Neuronal stem cell (in vitro differentiated cells): Measurements from ENCODE around the gene TAOK3.

ENCODE experiments used
- DNase-seq: peaks from one replicate; pipeline ENCODE4 v3.0.0-alpha.2; 2013; ENCODE audit warnings: low spot score
- H2AFZ ChIP-seq: one replicate; pipeline ENCODE4 v1.6.1; 2013; ENCODE audit warnings: mild to moderate bottlenecking, low read length, inconsistent platforms
- H2AK5ac ChIP-seq: 2 replicates; pipeline ENCODE4 v1.6.1; 2013; ENCODE audit warnings: low read depth, mild to moderate bottlenecking, inconsistent platforms, low read length, moderate library complexity, mixed read lengths
- H2BK120ac ChIP-seq: 2 replicates; pipeline ENCODE4 v1.6.1; 2013; ENCODE audit warnings: low read depth, mild to moderate bottlenecking, inconsistent platforms, low read length, moderate library complexity, mixed read lengths
- H2BK12ac ChIP-seq: one replicate; pipeline ENCODE4 v1.6.1; 2013; ENCODE audit warnings: low read length, inconsistent platforms
- H2BK15ac ChIP-seq: 2 replicates; pipeline ENCODE4 v1.6.1; 2013; ENCODE audit warnings: mild to moderate bottlenecking, low read length, inconsistent platforms, mixed read lengths
- H2BK5ac ChIP-seq: one replicate; pipeline ENCODE4 v1.6.1; 2013; ENCODE audit warnings: inconsistent platforms, mild to moderate bottlenecking, low read length, moderate library complexity
- H3K14ac ChIP-seq: one replicate; pipeline ENCODE4 v1.6.1; 2013; ENCODE audit warnings: low read length, inconsistent platforms
- H3K18ac ChIP-seq: 2 replicates; pipeline ENCODE4 v1.6.1; 2013; ENCODE audit warnings: low read length, inconsistent platforms
- H3K23ac ChIP-seq: 2 replicates; pipeline ENCODE4 v1.6.1; 2013; ENCODE audit warnings: low read depth, mild to moderate bottlenecking, mixed read lengths, low read length, inconsistent platforms; ENCODE audit not compliant: poor library complexity
- H3K27ac ChIP-seq: replicated peaks from 3 replicates; pipeline ENCODE4 v1.5.1; 2013; ENCODE audit warnings: low read length, inconsistent platforms
- H3K27me3 ChIP-seq, 3 experiments: 2 replicates each; pipeline ENCODE4 v1.6.1; 2013; ENCODE audit warnings: low read length in 3 of 3, mild to moderate bottlenecking in 2 of 3, inconsistent platforms in 1 of 3, low read depth in 1 of 3, mixed read lengths in 1 of 3, moderate library complexity in 1 of 3; ENCODE audit not compliant: control insufficient read depth in 3 of 3, insufficient read depth in 3 of 3
- H3K36me3 ChIP-seq, 2 donors: replicated peaks in 1 of 2; 2 replicates each; pipeline ENCODE4 v1.6.1; 2013; ENCODE audit warnings: low read length in 2 of 2; ENCODE audit not compliant: control insufficient read depth in 2 of 2, insufficient read depth in 2 of 2
- H3K4ac ChIP-seq: 2 replicates; pipeline ENCODE4 v1.6.1; 2013; ENCODE audit warnings: inconsistent platforms, mild to moderate bottlenecking, low read length, moderate library complexity
- H3K4me1 ChIP-seq, 2 donors: 1 replicate in 1 of 2; 2 replicates in 1 of 2; pipeline ENCODE4 v1.6.1; 2013; ENCODE audit warnings: low read length in 2 of 2, low read depth in 1 of 2; ENCODE audit not compliant: control insufficient read depth in 2 of 2, insufficient read depth in 1 of 2
- H3K4me2 ChIP-seq: one replicate; pipeline ENCODE4 v1.6.1; 2013; ENCODE audit warnings: mild to moderate bottlenecking, low read length, inconsistent platforms; ENCODE audit not compliant: insufficient read depth, poor library complexity, severe bottlenecking
- H3K4me3 ChIP-seq, 2 donors: 2 replicates each; pipeline ENCODE4 v1.5.1; 2013; ENCODE audit warnings: low read length in 2 of 2, mild to moderate bottlenecking in 2 of 2, inconsistent platforms in 1 of 2, moderate library complexity in 1 of 2
- H3K79me1 ChIP-seq: one replicate; pipeline ENCODE4 v1.6.1; 2013; ENCODE audit warnings: low read depth, mild to moderate bottlenecking, inconsistent platforms, low read length, moderate library complexity
- H3K9ac ChIP-seq: one replicate; pipeline ENCODE4 v1.6.1; 2013; ENCODE audit warnings: mild to moderate bottlenecking, low read depth, low read length, inconsistent platforms; ENCODE audit not compliant: poor library complexity
- H3K9me3 ChIP-seq, 2 donors: replicated peaks in 1 of 2; 2 replicates each; pipeline versions ENCODE3 to v1.6.1; 2013; ENCODE audit warnings: low read length in 2 of 2, mild to moderate bottlenecking in 2 of 2, inconsistent platforms in 1 of 2, low read depth in 1 of 2, mixed read lengths in 1 of 2, moderate library complexity in 1 of 2; ENCODE audit not compliant: control insufficient read depth in 2 of 2, insufficient read depth in 1 of 2
- H4K8ac ChIP-seq: one replicate; pipeline ENCODE4 v1.6.1; 2013; ENCODE audit warnings: low read depth, mild to moderate bottlenecking, inconsistent platforms, low read length, moderate library complexity
- H4K91ac ChIP-seq: one replicate; pipeline ENCODE4 v1.6.1; 2013; ENCODE audit warnings: low read length, low read depth, mild to moderate bottlenecking, inconsistent platforms; ENCODE audit not compliant: poor library complexity
- WGBS, 2 donors: extraction: QIAGEN DNeasy Blood & Tissue Kit; methylation state at CpG; one replicate each; pipeline ENCODE4 v1.1.7; 2013; ENCODE audit warnings: missing lambda C conversion rate in 2 of 2, mixed read lengths in 1 of 2; ENCODE audit not compliant: insufficient read length in 2 of 2, insufficient replicate concordance in 1 of 2; ENCODE audit errors: extremely low coverage in 2 of 2; 5-methylcytosine and 5-hydroxymethylcytosine counted together

The TAOK3 gene

GRCh38 chr12:118107011-118107410, 265.7 kb downstream of the TAOK3 start:
- Histone ChIP-seq H3K27me3 (no peaks in the 10 kb centered on the region), H2AFZ (no peak overlapping the region), H3K4me3 (no peak overlapping the region), H2AK5ac (no peak overlapping the region), H3K4me1 (peaks cover 0 to 1% of the 10 kb centered on the region in 2 donors), H2BK15ac (no peak overlapping the region), H3K14ac (no peak overlapping the region), H3K4ac (no peak overlapping the region), H3K9me3 (no peaks in the 10 kb centered on the region), H3K27ac (no peak overlapping the region), H2BK12ac (no peak overlapping the region), H2BK5ac (no peak overlapping the region), H3K18ac (no peak overlapping the region), H3K79me1 (no peaks in the 10 kb centered on the region), H2BK120ac (no peak overlapping the region), H4K8ac (no peak overlapping the region), H3K9ac (no peak overlapping the region), H3K36me3 (no peaks in the 10 kb centered on the region), H4K91ac (no peak overlapping the region), H3K4me2 (no peak overlapping the region), H3K23ac (no peak overlapping the region)
- no peak for DNase-seq
- WGBS, 2 donors = no CpG with 5 or more reads among the region's 4 CpGs

GRCh38 chr12:118103601-118104382, 268.9 kb downstream of the TAOK3 start, which contains the start of gene VSIG10:
Gene VSIG10, minus strand, starts transcription at chr12:118104011. Its CDS starts 340 bp downstream, at chr12:118103671.
- Histone ChIP-seq H4K91ac (peak within 1 kb of the TSS; percentile 30), H3K79me1 (no peaks in the 10 kb centered on the region), H3K27me3 (no peaks in the 10 kb centered on the region), H3K4me3 (peak within 1 kb of the TSS; percentile 86 to 89), H3K36me3 (peaks cover 0 to 6% of the 10 kb centered on the region in 2 donors), H3K4me2 (peak within 1 kb of the TSS; percentile 87), H3K18ac (peak within 1 kb of the TSS; percentile 98), H2BK12ac (peak within 1 kb of the TSS; percentile 58), H3K4me1 (peaks cover 0 to 1% of the 10 kb centered on the region in 2 donors), H2BK5ac (peak within 1 kb of the TSS; percentile 87), H3K27ac (peak within 1 kb of the TSS; percentile 64), H3K9ac (peak within 1 kb of the TSS; percentile 90), H2BK15ac (peak within 1 kb of the TSS; percentile 92), H2BK120ac (no peak within 1 kb of the TSS), H3K23ac (peak within 1 kb of the TSS; percentile 95), H2AFZ (peak within 1 kb of the TSS; percentile 99), H3K4ac (no peak within 1 kb of the TSS), H4K8ac (no peak within 1 kb of the TSS), H3K9me3 (no peaks in the 10 kb centered on the region), H3K14ac (peak within 1 kb of the TSS; percentile 89), H2AK5ac (no peak within 1 kb of the TSS)
- DNase-seq = peak; percentile 67
- WGBS, 2 donors = no CpG with 5 or more reads among the region's 75 CpGs

GRCh38 chr12:118103201-118103600, 269.5 kb downstream of the TAOK3 start:
- no peaks in the 10 kb centered on the region for H3K79me1 ChIP-seq

GRCh38 chr12:118102609-118103008, 270.1 kb downstream of the TAOK3 start:
- no peak for DNase-seq
- no peak overlapping the region for H3K27ac ChIP-seq
- H2BK5ac ChIP-seq = no peak overlapping the region
- H3K4ac ChIP-seq = no peak overlapping the region
- no peak overlapping the region for H2BK12ac ChIP-seq
- no peaks in the 10 kb centered on the region for H3K27me3 ChIP-seq
- H3K9ac ChIP-seq = no peak overlapping the region
- H3K14ac ChIP-seq = no peak overlapping the region
- no peak overlapping the region for H2BK15ac ChIP-seq
- no peak overlapping the region for H3K18ac ChIP-seq
- H3K9me3 ChIP-seq = no peaks in the 10 kb centered on the region
- no peaks in the 10 kb centered on the region for H3K79me1 ChIP-seq
- H2BK120ac ChIP-seq = no peak overlapping the region
- no peak overlapping the region for H3K23ac ChIP-seq
- H4K8ac ChIP-seq = no peak overlapping the region
- WGBS, 2 donors = no CpG with 5 or more reads among the region's 5 CpGs
- peaks cover 0 to 6% of the 10 kb centered on the region in 2 donors for H3K36me3 ChIP-seq
- H4K91ac ChIP-seq = no peak overlapping the region
- peak overlapping the region; percentile 87 for H3K4me2 ChIP-seq
- peaks cover 3 to 5% of the 10 kb centered on the region in 2 donors for H3K4me1 ChIP-seq
- H2AK5ac ChIP-seq = no peak overlapping the region
- peak overlapping the region; percentile 99 for H2AFZ ChIP-seq
- H3K4me3 ChIP-seq = peak overlapping the region in 1 of 2 donors; percentile 89

More at GRCh38 chr12:118103201-118103600, 269.5 kb downstream of the TAOK3 start:
- no peak for DNase-seq
- peak overlapping the region; percentile 98 for H3K18ac ChIP-seq
- H2AFZ ChIP-seq = peak overlapping the region; percentile 99
- peak overlapping the region; percentile 87 for H3K4me2 ChIP-seq
- H3K4ac ChIP-seq = no peak overlapping the region
- peak overlapping the region; percentile 86 to 89 for H3K4me3 ChIP-seq
- H3K9ac ChIP-seq = peak overlapping the region; percentile 90
- no peak overlapping the region for H2BK12ac ChIP-seq
- peaks cover 0 to 6% of the 10 kb centered on the region in 2 donors for H3K36me3 ChIP-seq
- peak overlapping the region; percentile 95 for H3K23ac ChIP-seq
- no peaks in the 10 kb centered on the region for H3K27me3 ChIP-seq
- H4K91ac ChIP-seq = no peak overlapping the region
- H3K9me3 ChIP-seq = no peaks in the 10 kb centered on the region
- no peak overlapping the region for H4K8ac ChIP-seq
- H3K27ac ChIP-seq = peak overlapping the region; percentile 64
- no peak overlapping the region for H2AK5ac ChIP-seq
- H3K14ac ChIP-seq = peak overlapping the region; percentile 89
- WGBS, 2 donors = no CpG with 5 or more reads among the region's 32 CpGs
- peak overlapping the region; percentile 87 for H2BK5ac ChIP-seq
- H3K4me1 ChIP-seq = peaks cover 3% of the 10 kb centered on the region in 2 donors
- no peak overlapping the region for H2BK120ac ChIP-seq
- peak overlapping the region; percentile 92 for H2BK15ac ChIP-seq
